ENCODE results near the gene RAD51B. TPM values are rescaled to one million over a fixed set of nuclear protein-coding genes. Genes with fewer than 3 reads are reported as not detected.

Gene RAD51B
- total RNA-seq, 2 donors from 2014 or later = 22.8 to 33.8 TPM

- H3K27ac Mint-ChIP-seq = no peak overlapping the region
- Histone ChIP-seq H3K27me3 (ENCODE audit: control insufficient read depth, insufficient read depth, low read length, poor library complexity, severe bottlenecking) (no peaks in the 10 kb centered on the region), H3K9ac (ENCODE audit: extremely low read depth, low read length, poor library complexity, severe bottlenecking) (no peak overlapping the region), H3K36me3 (ENCODE audit: control insufficient read depth, insufficient read depth, low read length) (no peaks in the 10 kb centered on the region), H3K27ac (ENCODE audit: low read depth, low read length) (no peak overlapping the region), H3K4me3 (ENCODE audit: low read length) (no peak overlapping the region), H3K9me3 (ENCODE audit: control insufficient read depth, low read length) (no peaks in the 10 kb centered on the region), H3K4me1 (ENCODE audit: control insufficient read depth, insufficient read depth, low read length) (peaks cover 9% of the 10 kb centered on the region)
- no peak for DNase-seq
- no peaks in the 10 kb centered on the region for H3K36me3 Mint-ChIP-seq (ENCODE audit: low read depth)
- no peaks in the 10 kb centered on the region for H3K27me3 Mint-ChIP-seq (ENCODE audit: insufficient read depth)
- no peak for TF ChIP-seq CTCF (conservative IDR thresholded peaks at IDR 0.05)
- WGBS, 2 experiments (ENCODE audit: insufficient coverage in 1 of 2, insufficient read length in 1 of 2) = 88 to 100% methylated on average over 1 to 2 of the region's 2 CpGs
- no peak overlapping the region for H3K4me3 Mint-ChIP-seq
- peaks cover 35% of the 10 kb centered on the region for H3K4me1 Mint-ChIP-seq
- peaks cover under 1% of the 10 kb centered on the region for H3K9me3 Mint-ChIP-seq
These were observed 746.5 kb downstream of the RAD51B start for GRCh38 chr14:68566075-68566474.

- Mint-ChIP-seq H3K36me3 (ENCODE audit: low read depth) (no peaks in the 10 kb centered on the region), H3K4me3 (no peak overlapping the region), H3K9me3 (peaks cover 7% of the 10 kb centered on the region), H3K27me3 (ENCODE audit: insufficient read depth) (no peaks in the 10 kb centered on the region), H3K4me1 (peaks cover 22% of the 10 kb centered on the region), H3K27ac (no peak overlapping the region)
- H3K4me3 ChIP-seq (ENCODE audit: low read length) = no peak overlapping the region
- no peak for DNase-seq
- H3K9me3 ChIP-seq (ENCODE audit: control insufficient read depth, low read length) = no peaks in the 10 kb centered on the region
- no peaks in the 10 kb centered on the region for H3K27me3 ChIP-seq (ENCODE audit: control insufficient read depth, insufficient read depth, low read length, poor library complexity, severe bottlenecking)
- peaks cover 8% of the 10 kb centered on the region for H3K4me1 ChIP-seq (ENCODE audit: control insufficient read depth, insufficient read depth, low read length)
- no peak for TF ChIP-seq CTCF (conservative IDR thresholded peaks at IDR 0.05)
- no peak overlapping the region for H3K9ac ChIP-seq (ENCODE audit: extremely low read depth, low read length, poor library complexity, severe bottlenecking)
- WGBS, 2 experiments (ENCODE audit: insufficient coverage in 1 of 2, insufficient read length in 1 of 2) = 65 to 77% methylated on average over 7 to 13 of the region's 13 CpGs
- peak overlapping the region; percentile 96 for H3K27ac ChIP-seq (ENCODE audit: low read depth, low read length)
- no peaks in the 10 kb centered on the region for H3K36me3 ChIP-seq (ENCODE audit: control insufficient read depth, insufficient read depth, low read length)
These were observed 749.6 kb downstream of the RAD51B start for GRCh38 chr14:68568907-68569897.

GRCh38 chr14:68569970-68570409, 750.4 kb downstream of the RAD51B start:
- H3K4me3 Mint-ChIP-seq = no peak overlapping the region
- DNase-seq = no peak
- H3K27ac Mint-ChIP-seq = no peak overlapping the region
- peaks cover 16% of the 10 kb centered on the region for H3K4me1 Mint-ChIP-seq
- H3K27me3 ChIP-seq (ENCODE audit: control insufficient read depth, insufficient read depth, low read length, poor library complexity, severe bottlenecking) = no peaks in the 10 kb centered on the region
- H3K4me1 ChIP-seq (ENCODE audit: control insufficient read depth, insufficient read depth, low read length) = peaks cover 6% of the 10 kb centered on the region
- H3K9me3 Mint-ChIP-seq = peaks cover 7% of the 10 kb centered on the region
- 81 to 92% methylated on average over 3 to 4 of the region's 4 CpGs for WGBS, 2 experiments (ENCODE audit: insufficient coverage in 1 of 2, insufficient read length in 1 of 2)
- no peaks in the 10 kb centered on the region for H3K9me3 ChIP-seq (ENCODE audit: control insufficient read depth, low read length)
- no peaks in the 10 kb centered on the region for H3K27me3 Mint-ChIP-seq (ENCODE audit: insufficient read depth)
- H3K27ac ChIP-seq (ENCODE audit: low read depth, low read length) = peak overlapping the region; percentile 96
- no peaks in the 10 kb centered on the region for H3K36me3 ChIP-seq (ENCODE audit: control insufficient read depth, insufficient read depth, low read length)
- TF ChIP-seq CTCF (conservative IDR thresholded peaks at IDR 0.05) = no peak
- H3K36me3 Mint-ChIP-seq (ENCODE audit: low read depth) = no peaks in the 10 kb centered on the region
- H3K9ac ChIP-seq (ENCODE audit: extremely low read depth, low read length, poor library complexity, severe bottlenecking) = no peak overlapping the region
- H3K4me3 ChIP-seq (ENCODE audit: low read length) = no peak overlapping the region

Measured in endodermal cell (in vitro differentiated cells).